Mucosa of gallbladder (tissue), 1 donor: ENCODE results near the gene PLEKHB1. TPM values are rescaled to one million over a fixed set of nuclear protein-coding genes. Genes with fewer than 3 reads are reported as not detected.
"Not testable (repeated sequence)": the region's sequence is repeated elsewhere in the genome, so short reads cannot be mapped to it uniquely, and the experiment has no call there.

Experiments used
- DNase-seq: peaks from one replicate; pipeline ENCODE4 v3.0.0-alpha.2; 2020; ENCODE audit warnings: low spot score
- total RNA-seq: library from RNA; stranded (reverse); gene quantifications from one replicate; pipeline ENCODE4 v1.2.1, GENCODE V29; 2021
- donor health status: DM: no; HTN: no; CAD: no.

Gene PLEKHB1
- total RNA-seq, 1 donor from 2014 or later = 58.1 TPM

GRCh38 chr11:73676552-73676951 lies 30.2 kb downstream of the PLEKHB1 start:
- DNase-seq = not testable (repeated sequence)

- no peak for DNase-seq
Observed at GRCh38 chr11:73680687-73681086, 34.3 kb downstream of the PLEKHB1 start.

- no peak for DNase-seq
Observed at GRCh38 chr11:73693899-73694525, 47.6 kb downstream of the PLEKHB1 start.

GRCh38 chr11:73705053-73705452 lies 58.7 kb downstream of the PLEKHB1 start:
- no peak for DNase-seq

GRCh38 chr11:73710964-73711363 lies 64.6 kb downstream of the PLEKHB1 start:
- DNase-seq = no peak

Other genes with a start within 250 kb of the PLEKHB1 start
- 50.2 TPM for gene FAM168A, start 48.5 kb upstream of the PLEKHB1 start, total RNA-seq
- gene RAB6A, start 114.5 kb downstream of the PLEKHB1 start, total RNA-seq = 168 TPM
- 28.1 TPM for gene MRPL48, start 141.3 kb downstream of the PLEKHB1 start, total RNA-seq
- 76.3 TPM for gene COA4, start 230.3 kb downstream of the PLEKHB1 start, total RNA-seq
- gene PAAF1, start 230.4 kb downstream of the PLEKHB1 start, total RNA-seq = 19.5 TPM